BLaER1 treated with 17β-estradiol and CSF1 and Interleukin-3, amounts not matched to agents 10 nM and 100 nM (cell line): Measurements from ENCODE around the gene SPIRE2.
A peak's percentile ranks its signal among the peaks of the same experiment; 100 is the strongest.
"Not testable (repeated sequence)": the region's sequence is repeated elsewhere in the genome, so short reads cannot be mapped to it uniquely, and the experiment has no call there.

Source experiments
- H3K27ac ChIP-seq, 11 experiments: shearing (Covaris generic); formaldehyde crosslinking; 2 replicates each; pipeline ENCODE4 v1.8.1; 2022
- H3K27me3 ChIP-seq, 11 experiments: shearing (Covaris generic); formaldehyde crosslinking; 2 replicates each; pipeline ENCODE4 v1.8.1; 2022
- H3K36me3 ChIP-seq, 11 experiments: shearing (Covaris generic); formaldehyde crosslinking; 2 replicates each; pipeline ENCODE4 v1.8.1; 2022
- H3K4me1 ChIP-seq, 10 experiments: shearing (Covaris generic); formaldehyde crosslinking; 2 replicates each; pipeline ENCODE4 v1.8.1; 2022
- H3K4me2 ChIP-seq, 11 experiments: shearing (Covaris generic); formaldehyde crosslinking; 2 replicates each; pipeline ENCODE4 v1.8.1; 2022
- H3K4me3 ChIP-seq, 10 experiments: shearing (Covaris generic); formaldehyde crosslinking; 2 replicates each; pipeline ENCODE4 v1.8.1; 2022
- H3K9ac ChIP-seq, 11 experiments: shearing (Covaris generic); formaldehyde crosslinking; 2 replicates each; pipeline ENCODE4 v1.8.1; 2022
- H3K9me3 ChIP-seq, 11 experiments: shearing (Covaris generic); formaldehyde crosslinking; replicated peaks in 1 of 11; 2 replicates each; pipeline ENCODE4 v1.8.1; 2022
- H4K20me1 ChIP-seq, 11 experiments: shearing (Covaris generic); formaldehyde crosslinking; 2 replicates each; pipeline ENCODE4 v1.8.1; 2022
- Cebpa-rat ChIP-seq, 11 experiments: shearing (Covaris generic); IDR thresholded peaks; 2 replicates each; pipeline ENCODE4 v1.8.1; 2022

The SPIRE2 gene

GRCh38 chr16:89912627-89913026 is 84.4 kb downstream of the SPIRE2 start:
- H3K36me3 ChIP-seq = peaks cover 46 to 58% (median 54%) of the 10 kb centered on the region in 11 experiments

GRCh38 chr16:89913408-89914387 is 85.4 kb downstream of the SPIRE2 start:
- no peak overlapping the region for H3K4me3 ChIP-seq
- no peak overlapping the region for H3K27ac ChIP-seq
- H3K9me3 ChIP-seq = no peaks in the 10 kb centered on the region
- H3K9ac ChIP-seq = no peak overlapping the region; a peak in 1 of 22 replicates
- peaks cover 39 to 53% (median 47%) of the 10 kb centered on the region in 11 experiments for H3K36me3 ChIP-seq
- no peak overlapping the region for H3K4me2 ChIP-seq
- no peak for TF ChIP-seq Cebpa-rat (IDR thresholded peaks at IDR 0.05)
- H4K20me1 ChIP-seq = peaks cover 16 to 66% (median 46%) of the 10 kb centered on the region in 11 experiments; a peak in 18 of 22 replicates
- H3K4me1 ChIP-seq = peaks cover 35 to 74% (median 58%) of the 10 kb centered on the region in 10 experiments
- no peaks in the 10 kb centered on the region for H3K27me3 ChIP-seq

More at GRCh38 chr16:89912627-89913026, 84.4 kb downstream of the SPIRE2 start:
- Histone ChIP-seq H3K9ac (0 out of 22 replicates have a peak overlapping the region, but pooled peaks of 1 of the 11 experiments have one; percentile 2), H4K20me1 (peaks cover 16 to 66% (median 46%) of the 10 kb centered on the region in 11 experiments; a peak in 18 of 22 replicates), H3K4me2 (peak overlapping the region in 2 of 11 experiments; percentile 16 to 26; a peak in 3 of 22 replicates), H3K9me3 (peaks cover 0 to 7% (median 0%) of the 10 kb centered on the region in 11 experiments; a peak in 7 of 22 replicates), H3K4me3 (no peak overlapping the region), H3K27me3 (no peaks in the 10 kb centered on the region), H3K27ac (no peak overlapping the region), H3K4me1 (peaks cover 25 to 65% (median 47%) of the 10 kb centered on the region in 10 experiments)
- TF ChIP-seq Cebpa-rat (IDR thresholded peaks at IDR 0.05) = no peak

- not testable (repeated sequence) for H3K4me2 ChIP-seq, H3K4me3 ChIP-seq, H3K9me3 ChIP-seq, H3K27ac ChIP-seq, H3K27me3 ChIP-seq
- 0 out of 22 replicates have a peak overlapping the region, but pooled peaks of 1 of the 11 experiments have one; percentile 6 for H3K9ac ChIP-seq
- peaks cover 43 to 74% (median 64%) of the 10 kb centered on the region in 10 experiments for H3K4me1 ChIP-seq
- peaks cover 14 to 60% (median 38%) of the 10 kb centered on the region in 11 experiments; a peak in 18 of 22 replicates for H4K20me1 ChIP-seq
- peaks cover 29 to 43% (median 37%) of the 10 kb centered on the region in 11 experiments for H3K36me3 ChIP-seq
Observed at GRCh38 chr16:89914642-89915285, 86.5 kb downstream of the SPIRE2 start.

GRCh38 chr16:89915303-89916232 is 87.3 kb downstream of the SPIRE2 start:
- H3K27ac ChIP-seq = 0 out of 22 replicates have a peak overlapping the region, but pooled peaks of 1 of the 11 experiments have one; percentile 3
- peaks cover 24 to 36% (median 31%) of the 10 kb centered on the region in 11 experiments for H3K36me3 ChIP-seq
- H3K9ac ChIP-seq = 0 out of 22 replicates have a peak overlapping the region, but pooled peaks of 1 of the 11 experiments have one; percentile 6
- no peak for TF ChIP-seq Cebpa-rat (IDR thresholded peaks at IDR 0.05)
- H3K4me1 ChIP-seq = peaks cover 46 to 74% (median 64%) of the 10 kb centered on the region in 10 experiments
- peaks cover 10 to 60% (median 34%) of the 10 kb centered on the region in 11 experiments; a peak in 17 of 22 replicates for H4K20me1 ChIP-seq
- peak overlapping the region in 4 of 11 experiments; percentile 0 to 20 (median 14); a peak in 3 of 22 replicates for H3K4me2 ChIP-seq
- H3K4me3 ChIP-seq = no peak overlapping the region
- no peaks in the 10 kb centered on the region for H3K9me3 ChIP-seq
- no peaks in the 10 kb centered on the region for H3K27me3 ChIP-seq

- no peak for TF ChIP-seq Cebpa-rat (IDR thresholded peaks at IDR 0.05)
- peak overlapping the region; percentile 22 to 87 (median 80); a peak in 21 of 22 replicates for H3K27ac ChIP-seq
- peak overlapping the region; percentile 46 to 66 (median 56) for H3K4me3 ChIP-seq
- peaks cover 53 to 79% (median 75%) of the 10 kb centered on the region in 10 experiments for H3K4me1 ChIP-seq
- H3K4me2 ChIP-seq = peak overlapping the region; percentile 88 to 100 (median 98)
- H3K9ac ChIP-seq = peak overlapping the region; percentile 43 to 79 (median 74)
- no peaks in the 10 kb centered on the region for H3K27me3 ChIP-seq
- peaks cover 6 to 13% (median 8%) of the 10 kb centered on the region in 11 experiments; a peak in 18 of 22 replicates for H3K36me3 ChIP-seq
- no peaks in the 10 kb centered on the region for H3K9me3 ChIP-seq
- peaks cover 0 to 45% (median 11%) of the 10 kb centered on the region in 11 experiments; a peak in 14 of 22 replicates for H4K20me1 ChIP-seq
Observed at GRCh38 chr16:89917773-89918452, 89.6 kb downstream of the SPIRE2 start.

GRCh38 chr16:89918453-89919347 is 90.4 kb downstream of the SPIRE2 start, which contains the start of gene MC1R:
TSS of gene MC1R (plus strand) at chr16:89918862. CDS start at chr16:89919259, 397 bp downstream.
- Histone ChIP-seq H3K4me3 (peak within 1 kb of the TSS; percentile 46 to 66 (median 56)), H3K9me3 (no peaks in the 10 kb centered on the region), H3K27ac (peak within 1 kb of the TSS; percentile 22 to 87 (median 80); a peak in 21 of 22 replicates), H3K36me3 (peaks cover 0 to 6% (median under 1%) of the 10 kb centered on the region in 11 experiments; a peak in 8 of 22 replicates), H3K4me1 (peaks cover 53 to 82% (median 78%) of the 10 kb centered on the region in 10 experiments), H3K9ac (peak within 1 kb of the TSS; percentile 43 to 84 (median 74)), H3K4me2 (peak within 1 kb of the TSS; percentile 88 to 100 (median 98)), H3K27me3 (no peaks in the 10 kb centered on the region; a peak in 2 of 22 replicates), H4K20me1 (peaks cover 0 to 42% (median 7%) of the 10 kb centered on the region in 11 experiments; a peak in 15 of 22 replicates)
- TF ChIP-seq Cebpa-rat (IDR thresholded peaks at IDR 0.05) = no peak
